BLaER1 (cell line): ENCODE results near the gene TBR1.
A peak's percentile ranks its signal among the peaks of the same experiment; 100 is the strongest.

Experiments used
- H3K27ac ChIP-seq: shearing (Covaris generic); formaldehyde crosslinking; 2 replicates; pipeline ENCODE4 v1.8.1; 2022
- H3K27me3 ChIP-seq: shearing (Covaris generic); formaldehyde crosslinking; 2 replicates; pipeline ENCODE4 v1.8.1; 2022
- H3K36me3 ChIP-seq: shearing (Covaris generic); formaldehyde crosslinking; 2 replicates; pipeline ENCODE4 v1.8.1; 2022
- H3K4me1 ChIP-seq: shearing (Covaris generic); formaldehyde crosslinking; 2 replicates; pipeline ENCODE4 v1.8.1; 2022
- H3K4me2 ChIP-seq: shearing (Covaris generic); formaldehyde crosslinking; 2 replicates; pipeline ENCODE4 v1.8.1; 2022
- H3K4me3 ChIP-seq: shearing (Covaris generic); formaldehyde crosslinking; 2 replicates; pipeline ENCODE4 v1.8.1; 2022
- H3K9ac ChIP-seq: shearing (Covaris generic); formaldehyde crosslinking; 2 replicates; pipeline ENCODE4 v1.8.1; 2022
- H3K9me3 ChIP-seq: shearing (Covaris generic); formaldehyde crosslinking; 2 replicates; pipeline ENCODE4 v1.8.1; 2022
- H4K20me1 ChIP-seq: shearing (Covaris generic); formaldehyde crosslinking; 2 replicates; pipeline ENCODE4 v1.8.1; 2022
- Cebpa-rat ChIP-seq: shearing (Covaris generic); IDR thresholded peaks from 2 replicates; pipeline ENCODE4 v1.8.1; 2022

Gene TBR1

DNA sequence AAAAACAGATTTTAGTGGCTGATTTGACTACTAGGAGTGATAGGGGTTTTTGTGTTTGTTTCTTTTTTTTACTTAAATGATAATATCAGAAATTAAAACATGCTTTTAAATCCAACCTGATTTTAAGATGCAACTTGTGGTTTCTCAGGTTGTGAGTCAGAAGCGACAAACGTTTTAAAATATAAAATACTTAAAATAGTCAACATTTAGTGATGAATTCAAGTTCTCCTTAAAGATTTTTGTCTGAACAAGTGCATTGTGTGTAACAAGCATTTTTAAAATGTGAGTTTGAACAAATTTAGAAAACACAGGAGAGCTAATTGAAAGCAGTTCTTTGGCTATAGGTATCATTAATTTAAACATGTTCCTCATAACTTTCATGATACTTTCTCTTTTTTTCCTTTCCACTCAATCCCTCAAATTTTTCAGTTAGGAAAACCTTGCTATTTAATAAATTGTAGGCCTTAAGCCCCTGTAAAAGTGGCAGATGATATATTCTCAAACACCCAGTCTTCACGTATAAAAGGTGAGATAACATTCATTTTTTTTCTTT is 3.6 kb downstream of the TBR1 start:
- Histone ChIP-seq H3K9me3 (peaks cover 45% of the 10 kb centered on the region), H3K27ac (no peak overlapping the region), H3K27me3 (peaks cover 100% of the 10 kb centered on the region)

DNA sequence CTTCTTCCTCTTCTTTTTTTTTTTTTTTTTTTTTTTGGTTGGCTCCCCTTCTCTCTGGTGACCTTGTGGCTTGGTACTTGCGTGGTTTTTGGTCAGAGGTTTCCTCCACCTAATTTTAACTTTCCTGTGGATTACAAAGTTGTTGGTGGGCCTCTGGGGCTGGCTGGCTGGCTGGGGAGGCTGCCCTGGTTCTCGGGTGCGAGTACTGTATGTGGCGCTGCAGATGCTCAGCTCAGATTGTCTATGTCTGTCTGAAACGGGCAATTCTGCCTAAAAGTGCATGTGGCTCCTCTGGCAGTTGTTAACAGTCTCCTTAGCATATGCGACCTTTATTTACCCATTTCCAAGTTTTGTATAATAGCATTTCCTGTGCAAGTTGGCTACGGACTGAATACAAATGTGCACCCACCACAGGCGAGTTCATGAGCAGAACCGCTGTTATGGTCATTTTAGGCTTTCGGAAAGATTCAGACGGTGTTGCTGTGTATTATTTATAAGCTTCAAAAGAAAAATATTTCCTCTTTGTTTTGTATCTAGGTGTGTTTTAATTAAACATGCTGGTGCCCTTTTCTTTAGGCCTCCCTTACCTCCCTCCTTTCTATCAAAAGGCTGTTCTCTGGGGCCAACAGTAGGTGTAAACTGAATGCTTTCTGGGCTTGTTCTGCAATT is 4.4 kb downstream of the TBR1 start:
- Histone ChIP-seq H3K4me1 (peaks cover 6% of the 10 kb centered on the region; the same call in 1 of the 2 replicates), H3K36me3 (no peaks in the 10 kb centered on the region), H3K9ac (no peak overlapping the region), H3K4me3 (no peak overlapping the region), H3K27ac (no peak overlapping the region), H3K27me3 (peaks cover 100% of the 10 kb centered on the region), H3K4me2 (no peak overlapping the region), H4K20me1 (peaks cover 93% of the 10 kb centered on the region), H3K9me3 (peaks cover 53% of the 10 kb centered on the region)
- TF ChIP-seq Cebpa-rat: no peak

More for the DNA sequence above, 3.6 kb downstream of the TBR1 start:
- peaks cover 99% of the 10 kb centered on the region for H4K20me1 ChIP-seq
- peaks cover 11% of the 10 kb centered on the region for H3K4me1 ChIP-seq
- no peaks in the 10 kb centered on the region for H3K36me3 ChIP-seq
- H3K4me3 ChIP-seq: no peak overlapping the region
- no peak overlapping the region for H3K9ac ChIP-seq
- H3K4me2 ChIP-seq: no peak overlapping the region
- no peak for TF ChIP-seq Cebpa-rat

DNA sequence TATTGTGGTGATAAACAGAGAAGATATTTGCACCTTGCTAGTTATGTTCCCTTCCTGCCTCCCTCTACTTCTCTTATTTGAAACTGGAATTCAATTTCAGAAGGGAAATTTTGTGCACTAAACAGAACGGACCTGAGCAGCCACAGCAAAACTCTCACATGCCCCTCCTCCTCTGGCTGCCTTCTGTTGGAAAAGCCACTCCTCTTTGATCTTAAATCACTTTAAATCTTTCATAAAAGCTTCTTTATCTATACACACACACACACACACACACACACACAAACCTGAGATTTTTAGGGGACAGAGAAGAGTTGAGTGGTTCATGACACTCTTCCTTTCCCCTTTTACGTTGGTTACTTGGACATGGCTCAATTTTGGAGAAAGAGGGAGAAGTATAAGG is 5.6 kb downstream of the TBR1 start:
- H3K4me3 ChIP-seq: no peak overlapping the region
- H3K4me2 ChIP-seq: no peak overlapping the region
- TF ChIP-seq Cebpa-rat: no peak
- no peak overlapping the region for H3K27ac ChIP-seq
- H3K9ac ChIP-seq: no peak overlapping the region
- H3K36me3 ChIP-seq: no peaks in the 10 kb centered on the region
- peaks cover 82% of the 10 kb centered on the region for H4K20me1 ChIP-seq
- peaks cover 100% of the 10 kb centered on the region for H3K27me3 ChIP-seq
- H3K4me1 ChIP-seq: peaks cover 6% of the 10 kb centered on the region; the same call in 1 of the 2 replicates
- H3K9me3 ChIP-seq: peaks cover 59% of the 10 kb centered on the region

DNA sequence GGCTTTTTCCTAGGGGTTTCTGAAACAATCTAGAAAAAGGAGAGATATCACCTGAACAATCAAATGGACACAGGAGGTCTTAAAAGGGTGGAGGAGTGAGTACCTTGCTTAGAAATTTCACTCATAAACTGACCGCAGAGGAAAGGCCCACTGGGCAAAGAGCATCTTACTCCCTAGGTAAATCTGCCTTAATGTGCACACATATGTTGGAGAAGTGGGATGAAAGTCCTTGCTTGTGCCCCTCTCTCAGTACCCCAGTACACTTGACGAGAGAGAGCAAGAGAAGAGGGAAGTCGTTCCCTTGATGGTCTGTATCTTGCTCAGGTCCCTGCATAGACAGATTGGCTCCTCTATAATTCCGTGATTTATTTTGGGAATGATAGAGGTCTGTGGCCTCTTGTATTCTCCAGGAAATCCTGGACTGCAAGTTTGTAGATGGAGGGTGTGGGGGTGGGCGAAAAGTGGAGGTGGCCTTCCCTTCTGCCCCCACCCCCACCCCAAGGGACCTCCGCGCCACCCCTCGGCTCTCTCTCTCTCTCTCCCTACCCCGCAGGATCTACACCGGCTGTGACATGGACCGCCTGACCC is 6.8 kb downstream of the TBR1 start:
- no peaks in the 10 kb centered on the region for H3K36me3 ChIP-seq
- peaks cover 100% of the 10 kb centered on the region for H3K27me3 ChIP-seq
- 0 out of 2 replicates have a peak overlapping the region, but pooled peaks have one; percentile 23 for H3K4me3 ChIP-seq
- H3K4me2 ChIP-seq: no peak overlapping the region
- H3K4me1 ChIP-seq: peaks cover 6% of the 10 kb centered on the region; the same call in 1 of the 2 replicates
- TF ChIP-seq Cebpa-rat: no peak
- no peak overlapping the region for H3K27ac ChIP-seq
- H4K20me1 ChIP-seq: peaks cover 70% of the 10 kb centered on the region
- H3K9me3 ChIP-seq: peaks cover 59% of the 10 kb centered on the region
- H3K9ac ChIP-seq: no peak overlapping the region

DNA sequence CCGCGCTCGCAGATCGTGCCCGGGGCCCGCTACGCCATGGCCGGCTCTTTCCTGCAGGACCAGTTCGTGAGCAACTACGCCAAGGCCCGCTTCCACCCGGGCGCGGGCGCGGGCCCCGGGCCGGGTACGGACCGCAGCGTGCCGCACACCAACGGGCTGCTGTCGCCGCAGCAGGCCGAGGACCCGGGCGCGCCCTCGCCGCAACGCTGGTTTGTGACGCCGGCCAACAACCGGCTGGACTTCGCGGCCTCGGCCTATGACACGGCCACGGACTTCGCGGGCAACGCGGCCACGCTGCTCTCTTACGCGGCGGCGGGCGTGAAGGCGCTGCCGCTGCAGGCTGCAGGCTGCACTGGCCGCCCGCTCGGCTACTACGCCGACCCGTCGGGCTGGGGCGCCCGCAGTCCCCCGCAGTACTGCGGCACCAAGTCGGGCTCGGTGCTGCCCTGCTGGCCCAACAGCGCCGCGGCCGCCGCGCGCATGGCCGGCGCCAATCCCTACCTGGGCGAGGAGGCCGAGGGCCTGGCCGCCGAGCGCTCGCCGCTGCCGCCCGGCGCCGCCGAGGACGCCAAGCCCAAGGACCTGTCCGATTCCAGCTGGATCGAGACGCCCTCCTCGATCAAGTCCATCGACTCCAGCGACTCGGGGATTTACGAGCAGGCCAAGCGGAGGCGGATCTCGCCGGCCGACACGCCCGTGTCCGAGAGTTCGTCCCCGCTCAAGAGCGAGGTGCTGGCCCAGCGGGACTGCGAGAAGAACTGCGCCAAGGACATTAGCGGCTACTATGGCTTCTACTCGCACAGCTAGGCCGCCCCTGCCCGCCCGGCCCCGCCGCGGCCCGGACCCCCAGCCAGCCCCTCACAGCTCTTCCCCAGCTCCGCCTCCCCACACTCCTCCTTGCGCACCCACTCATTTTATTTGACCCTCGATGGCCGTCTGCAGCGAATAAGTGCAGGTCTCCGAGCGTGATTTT is 7.6 kb downstream of the TBR1 start:
- H3K4me2 ChIP-seq: no peak overlapping the region
- H3K27me3 ChIP-seq: peaks cover 98% of the 10 kb centered on the region
- no peaks in the 10 kb centered on the region for H3K36me3 ChIP-seq
- no peak for TF ChIP-seq Cebpa-rat
- no peak overlapping the region for H3K27ac ChIP-seq
- peaks cover 62% of the 10 kb centered on the region for H3K9me3 ChIP-seq
- H4K20me1 ChIP-seq: peaks cover 62% of the 10 kb centered on the region
- H3K4me3 ChIP-seq: 0 out of 2 replicates have a peak overlapping the region, but pooled peaks have one; percentile 23
- peaks cover 2% of the 10 kb centered on the region; the same call in 1 of the 2 replicates for H3K4me1 ChIP-seq
- H3K9ac ChIP-seq: no peak overlapping the region

DNA sequence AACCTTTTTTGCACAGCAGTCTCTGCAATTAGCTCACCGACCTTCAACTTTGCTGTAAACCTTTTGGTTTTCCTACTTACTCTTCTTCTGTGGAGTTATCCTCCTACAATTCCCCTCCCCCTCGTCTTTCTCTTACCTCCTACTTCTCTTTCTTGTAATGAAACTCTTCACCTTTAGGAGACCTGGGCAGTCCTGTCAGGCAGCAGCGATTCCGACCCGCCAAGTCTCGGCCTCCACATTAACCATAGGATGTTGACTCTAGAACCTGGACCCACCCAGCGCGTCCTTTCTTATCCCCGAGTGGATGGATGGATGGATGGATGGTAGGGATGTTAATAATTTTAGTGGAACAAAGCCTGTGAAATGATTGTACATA is 8.3 kb downstream of the TBR1 start:
- no peak overlapping the region for H3K4me3 ChIP-seq
- H3K4me2 ChIP-seq: no peak overlapping the region
- TF ChIP-seq Cebpa-rat: no peak
- peaks cover 91% of the 10 kb centered on the region for H3K27me3 ChIP-seq
- H3K9ac ChIP-seq: no peak overlapping the region
- H4K20me1 ChIP-seq: peaks cover 55% of the 10 kb centered on the region
- H3K36me3 ChIP-seq: no peaks in the 10 kb centered on the region
- H3K4me1 ChIP-seq: no peaks in the 10 kb centered on the region
- H3K9me3 ChIP-seq: peaks cover 62% of the 10 kb centered on the region
- no peak overlapping the region for H3K27ac ChIP-seq

DNA sequence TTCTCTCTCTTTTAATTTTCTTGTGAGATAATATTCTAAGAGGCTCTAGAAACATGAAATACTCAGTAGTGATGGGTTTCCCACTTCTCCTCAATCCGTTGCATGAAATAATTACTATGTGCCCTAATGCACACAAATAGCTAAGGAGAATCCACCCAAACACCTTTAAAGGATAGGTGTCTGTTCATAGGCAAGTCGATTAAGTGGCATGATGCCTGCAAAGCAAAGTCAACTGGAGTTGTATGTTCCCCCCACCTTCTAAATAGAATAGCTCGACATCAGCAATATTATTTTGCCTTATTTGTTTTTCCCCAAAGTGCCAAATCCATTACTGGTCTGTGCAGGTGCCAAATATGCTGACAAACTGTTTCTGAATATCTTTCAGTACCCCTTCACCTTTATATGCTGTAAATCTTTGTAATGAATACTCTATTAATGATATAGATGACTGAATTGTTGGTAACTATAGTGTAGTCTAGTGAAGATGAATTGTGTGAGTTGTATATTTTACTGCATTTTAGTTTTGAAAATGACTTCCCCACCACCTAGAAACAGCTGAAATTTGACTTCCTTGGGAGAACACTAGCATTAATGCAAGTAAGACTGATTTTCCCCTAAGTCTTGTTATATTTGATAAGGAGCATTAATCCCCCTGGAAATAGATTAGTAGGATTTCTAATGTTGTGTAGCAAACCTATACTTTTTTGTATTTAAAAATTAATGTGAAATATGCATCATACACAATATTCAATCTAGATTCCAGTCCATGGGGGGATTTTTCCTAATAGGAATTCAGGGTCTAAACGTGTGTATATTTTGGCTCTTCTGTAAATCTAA is 9.0 kb downstream of the TBR1 start:
- no peak for TF ChIP-seq Cebpa-rat

DNA sequence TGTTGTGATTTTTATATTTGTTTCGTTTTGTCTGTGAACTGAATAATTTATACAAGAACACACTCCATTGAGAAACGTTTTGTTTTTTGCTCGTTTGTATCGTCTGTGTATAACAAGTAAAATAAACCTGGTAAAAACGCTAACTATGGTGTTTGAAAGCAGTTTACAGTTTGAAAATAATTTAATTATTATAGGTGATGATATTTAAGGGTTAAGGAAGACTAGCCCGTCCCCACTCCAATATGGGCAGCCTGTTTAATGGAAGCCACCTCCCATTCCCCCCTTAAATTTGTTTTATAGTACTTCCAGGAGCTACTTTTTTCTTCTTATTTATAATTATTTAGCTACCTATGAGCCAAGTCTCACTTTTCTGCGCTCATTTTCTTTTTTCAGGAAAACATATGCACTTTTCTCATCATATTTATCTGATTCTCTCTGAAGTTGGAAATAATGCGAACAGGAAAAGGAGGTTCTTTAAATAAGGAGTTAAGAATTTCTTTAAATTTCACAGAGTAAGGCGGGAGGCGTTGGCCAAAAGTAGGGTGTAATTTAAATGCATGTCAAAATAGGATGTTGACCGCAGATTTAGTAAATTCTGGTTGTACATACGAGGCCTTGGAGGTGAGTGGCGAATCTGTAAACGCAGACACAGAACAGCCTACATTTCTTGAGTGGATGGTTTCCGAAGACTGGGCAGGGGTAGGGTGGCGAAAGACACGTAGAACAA is 9.8 kb downstream of the TBR1 start:
- H3K9ac ChIP-seq: no peak overlapping the region
- H3K36me3 ChIP-seq: no peaks in the 10 kb centered on the region
- H3K27ac ChIP-seq: no peak overlapping the region
- TF ChIP-seq Cebpa-rat: no peak
- H3K4me1 ChIP-seq: 0 out of 2 replicates have a peak, but pooled peaks cover 4% of the 10 kb centered on the region
- peaks cover 62% of the 10 kb centered on the region for H3K9me3 ChIP-seq
- no peak overlapping the region for H3K4me2 ChIP-seq
- H4K20me1 ChIP-seq: peaks cover 40% of the 10 kb centered on the region
- no peak overlapping the region for H3K4me3 ChIP-seq
- peaks cover 76% of the 10 kb centered on the region for H3K27me3 ChIP-seq

More for the DNA sequence above, 9.0 kb downstream of the TBR1 start:
- no peaks in the 10 kb centered on the region for H3K36me3 ChIP-seq
- H3K4me1 ChIP-seq: 0 out of 2 replicates have a peak, but pooled peaks cover 4% of the 10 kb centered on the region
- peaks cover 62% of the 10 kb centered on the region for H3K9me3 ChIP-seq
- H3K9ac ChIP-seq: no peak overlapping the region
- no peak overlapping the region for H3K27ac ChIP-seq
- no peak overlapping the region for H3K4me2 ChIP-seq
- H3K4me3 ChIP-seq: no peak overlapping the region
- peaks cover 48% of the 10 kb centered on the region for H4K20me1 ChIP-seq
- peaks cover 84% of the 10 kb centered on the region for H3K27me3 ChIP-seq
